IMR-90 (cell line): ENCODE results near the gene NUAK1. TPM values are rescaled to one million over a fixed set of nuclear protein-coding genes. Genes with fewer than 3 reads are reported as not detected.

ENCODE experiments used
- ATAC-seq: fragments of 200-7000 bp; cut with Tn5 transposase; 2 replicates; pipeline ENCODE4 v1.9.1; 2020; ENCODE audit warnings: low read depth, mild to moderate bottlenecking, moderate library complexity
- BruUV-seq: library from RNA; stranded (reverse); fragments of 400-500 nt; replicated peaks from 2 replicates; lab custom pipeline; 2021; lab: Mats Ljungman, UMichigan
- CTCF ChIA-PET: fragments of 300-600 bp; formaldehyde crosslinking; extraction: SDS; loops from one replicate; lab custom pipeline; 2021; ENCODE audit warnings: antibody characterized with exemption; lab: Yijun Ruan, JAX
- POLR2A ChIA-PET: fragments of 300-600 bp; sonication (Branson Sonifier 250); formaldehyde crosslinking; loops from one replicate; lab custom pipeline; 2022; ENCODE audit warnings: antibody characterized with exemption; ENCODE audit not compliant: unreplicated experiment; lab: Charles Lee
- DNase-seq: peaks from one replicate; pipeline ENCODE4 v3.0.0; 2013
- H2AFZ ChIP-seq: replicated peaks from 2 replicates; pipeline ENCODE3; 2013; ENCODE audit warnings: low read length, mild to moderate bottlenecking; ENCODE audit not compliant: poor library complexity
- H2AK5ac ChIP-seq: 2 replicates; pipeline ENCODE4 v1.6.1; 2013; ENCODE audit warnings: low read depth, low read length, inconsistent platforms
- H2AK9ac ChIP-seq: replicated peaks from 2 replicates; pipeline ENCODE3; 2013; ENCODE audit warnings: mild to moderate bottlenecking, low read depth, low read length, moderate library complexity; ENCODE audit not compliant: poor library complexity
- H2BK120ac ChIP-seq: 2 replicates; pipeline ENCODE4 v1.6.1; 2013; ENCODE audit warnings: low read depth, low read length, inconsistent platforms
- H2BK15ac ChIP-seq: 3 replicates; pipeline ENCODE4 v1.6.1; 2013; ENCODE audit warnings: low read depth, low read length, inconsistent platforms
- H2BK20ac ChIP-seq: 2 replicates; pipeline ENCODE4 v1.6.1; 2013; ENCODE audit warnings: low read depth, mild to moderate bottlenecking, inconsistent platforms, low read length, moderate library complexity
- H2BK5ac ChIP-seq: 2 replicates; pipeline ENCODE4 v1.6.1; 2013; ENCODE audit warnings: mild to moderate bottlenecking, low read depth, low read length, inconsistent platforms; ENCODE audit not compliant: poor library complexity, severe bottlenecking
- H3K14ac ChIP-seq: replicated peaks from 2 replicates; pipeline ENCODE4 v1.6.1; 2013; ENCODE audit warnings: low read depth, low read length, inconsistent platforms
- H3K18ac ChIP-seq: 2 replicates; pipeline ENCODE4 v1.6.1; 2013; ENCODE audit warnings: low read depth, low read length, control low read depth
- H3K23ac ChIP-seq: 2 replicates; pipeline ENCODE4 v1.6.1; 2013; ENCODE audit warnings: low read depth, low read length, inconsistent platforms
- H3K27ac ChIP-seq: 2 replicates; pipeline ENCODE4 v1.5.1; 2013; ENCODE audit warnings: mild to moderate bottlenecking, control low read depth, low read length; ENCODE audit not compliant: insufficient read depth
- H3K27me3 ChIP-seq: 2 replicates; pipeline ENCODE4 v1.6.1; 2013; ENCODE audit warnings: low read length; ENCODE audit not compliant: control insufficient read depth, insufficient read depth
- H3K36me3 ChIP-seq: 2 replicates; pipeline ENCODE4 v1.6.1; 2013; ENCODE audit warnings: low read length, mixed read lengths; ENCODE audit not compliant: control insufficient read depth, insufficient read depth
- H3K4ac ChIP-seq: 2 replicates; pipeline ENCODE4 v1.6.1; 2013; ENCODE audit warnings: low read depth, low read length, inconsistent platforms
- H3K4me1 ChIP-seq: 2 replicates; pipeline ENCODE4 v1.6.1; 2013; ENCODE audit warnings: low read length, mixed read lengths; ENCODE audit not compliant: control insufficient read depth, insufficient read depth
- H3K4me2 ChIP-seq: 2 replicates; pipeline ENCODE4 v1.6.1; 2013; ENCODE audit warnings: low read depth, mild to moderate bottlenecking, control low read depth, low read length, moderate library complexity
- H3K4me3 ChIP-seq: 2 replicates; pipeline ENCODE4 v1.5.1; 2013; ENCODE audit warnings: low read depth, mild to moderate bottlenecking, control low read depth, low read length, moderate library complexity; ENCODE audit not compliant: insufficient read depth
- H3K56ac ChIP-seq: 2 replicates; pipeline ENCODE4 v1.6.1; 2013; ENCODE audit warnings: low read length, inconsistent platforms; ENCODE audit not compliant: insufficient read depth; ENCODE audit errors: extremely low read depth
- H3K79me1 ChIP-seq, 2 experiments: 2 replicates each; pipeline ENCODE4 v1.6.1; 2013; ENCODE audit warnings: low read length in 2 of 2, inconsistent platforms in 1 of 2, low read depth in 1 of 2
- H3K9ac ChIP-seq: 2 replicates; pipeline ENCODE4 v1.6.1; 2013; ENCODE audit warnings: low read depth, low read length, control low read depth
- H3K9me1 ChIP-seq: 2 replicates; pipeline ENCODE4 v1.6.1; 2013; ENCODE audit warnings: low read length, inconsistent platforms; ENCODE audit not compliant: insufficient read depth
- H3K9me3 ChIP-seq: 2 replicates; pipeline ENCODE4 v1.6.1; 2013; ENCODE audit warnings: low read length; ENCODE audit not compliant: control insufficient read depth, insufficient read depth
- H4K20me1 ChIP-seq: 2 replicates; pipeline ENCODE4 v1.6.1; 2013; ENCODE audit warnings: low read length, inconsistent platforms; ENCODE audit not compliant: insufficient read depth
- H4K5ac ChIP-seq: 2 replicates; pipeline ENCODE4 v1.6.1; 2013; ENCODE audit warnings: mild to moderate bottlenecking, low read depth, low read length, control low read depth
- H4K8ac ChIP-seq, 2 experiments: 2 replicates each; pipeline ENCODE4 v1.6.1; 2013; ENCODE audit warnings: low read depth in 2 of 2, low read length in 2 of 2, control low read depth in 1 of 2, inconsistent platforms in 1 of 2
- H4K91ac ChIP-seq: 2 replicates; pipeline ENCODE4 v1.6.1; 2013; ENCODE audit warnings: low read depth, low read length, inconsistent platforms; ENCODE audit not compliant: insufficient read depth
- BHLHE40 ChIP-seq: fragments of 150-350 bp; IDR thresholded peaks from 2 replicates; pipeline ENCODE4 v1.6.1; 2016; ENCODE audit warnings: mild to moderate bottlenecking, low read depth, low read length
- CEBPB ChIP-seq: IDR thresholded peaks from 2 replicates; pipeline ENCODE4 v1.6.1; 2012; ENCODE audit warnings: low read depth, low read length, improper control_type of control experiment
- NFE2L2 ChIP-seq: fragments of 150-350 bp; IDR thresholded peaks from 2 replicates; pipeline ENCODE4 v1.6.1; 2016; ENCODE audit warnings: low read depth, mild to moderate bottlenecking, low read length
- USF2 ChIP-seq: fragments of 150-350 bp; IDR thresholded peaks from 2 replicates; pipeline ENCODE4 v1.6.1; 2017; ENCODE audit warnings: mild to moderate bottlenecking, antibody characterized with exemption, low read length, low read depth
- WGBS, 2 experiments: methylation state at CpG; one replicate each; pipeline versions ENCODE4 v1.1.5 to v1.1.7; 2013; ENCODE audit warnings: missing lambda C conversion rate in 2 of 2; ENCODE audit not compliant: insufficient read length in 1 of 2; ENCODE audit errors: extremely low coverage in 2 of 2; 5-methylcytosine and 5-hydroxymethylcytosine counted together
- dilution Hi-C: fragments of 300-500 bp; cut with HindIII; formaldehyde crosslinking; loops from one replicate; pipeline ENCODE4 v1.14.3; 2018; ENCODE audit warnings: low sequenced_read_pairs; ENCODE audit not compliant: unreplicated experiment
- in situ Hi-C: fragments of 300-500 bp; cut with MboI; formaldehyde crosslinking; loops from 3 replicates; pipeline ENCODE4 v1.14.3; 2019; ENCODE audit warnings: low sequenced_read_pairs, inconsistent platforms, mixed read lengths
- intact Hi-C: fragments of 100-400 bp; cut with micrococcal nuclease; formaldehyde crosslinking; loops from 2 replicates; pipeline ENCODE4 v1.10.0; 2022
- polyA plus RNA-seq, 3 experiments: library from polyadenylated mRNA; depleted of rRNA; stranded (reverse); fragments of >200 nt; gene quantifications; 2 replicates each; pipeline ENCODE4 v1.2.3, GENCODE V29; 2012; ENCODE audit warnings: low replicate concordance in 1 of 3
- total RNA-seq: library from RNA; depleted of rRNA; stranded (reverse); fragments of >200 nt; gene quantifications from 2 replicates; pipeline ENCODE4 v1.2.3, GENCODE V29; 2012

The NUAK1 gene
- total and polyA plus RNA-seq, 2 of the 4 experiments (the other 2 are of a cell fraction), result 4.8 to 8.8 TPM

- no peaks in the 10 kb centered on the region for H3K27me3 ChIP-seq
- H3K4me2 ChIP-seq, result no peak overlapping the region; the same call in 1 of the 2 replicates
- peak overlapping the region in 1 of 2 experiments; percentile 18; a peak in 1 of 4 replicates for H4K8ac ChIP-seq
- CTCF ChIA-PET, result interaction anchor here (1.0 kb wide), 1 partner anchor 17 kb away, joined by 3 read pairs; no protein-coding TSS in a partner anchor
- peak overlapping the region; percentile 28 for H3K4ac ChIP-seq
- no peak overlapping the region for H2BK15ac ChIP-seq
- no peaks in the 10 kb centered on the region for H3K9me3 ChIP-seq
- no TSS peak for BruUV-seq
- H2BK20ac ChIP-seq, result no peak overlapping the region
- H3K18ac ChIP-seq, result no peak overlapping the region
- no peak overlapping the region for H3K56ac ChIP-seq
- no peak overlapping the region for H3K9ac ChIP-seq
- POLR2A ChIA-PET, result no interaction called here
- 50% methylated on average over 2 of the region's 13 CpGs; no CpG with 5 or more reads in 1 of the 2 experiments for WGBS, 2 experiments
- peak overlapping the region; percentile 18; the same call in 1 of the 2 replicates for H2BK120ac ChIP-seq
- peaks cover 12 to 75% of the 10 kb centered on the region in 2 experiments; a peak in 3 of 4 replicates for H3K79me1 ChIP-seq
- H4K20me1 ChIP-seq, result peaks cover 30% of the 10 kb centered on the region
- no peak overlapping the region for H2BK5ac ChIP-seq
- DNase-seq (peak; percentile 22), ATAC-seq (no peak)
- no peak overlapping the region for H3K4me3 ChIP-seq
- peak overlapping the region; percentile 4 for H2AFZ ChIP-seq
- peaks cover 37% of the 10 kb centered on the region for H3K4me1 ChIP-seq
- peaks cover 28% of the 10 kb centered on the region for H3K9me1 ChIP-seq
- H3K14ac ChIP-seq, result no peak overlapping the region; the same call in 1 of the 2 replicates
- dilution Hi-C loops (no loop called here), intact Hi-C loops (no loop called here), in situ Hi-C loops (no loop called here)
- H3K36me3 ChIP-seq, result no peaks in the 10 kb centered on the region
- H2AK9ac ChIP-seq, result no peak overlapping the region
- TF ChIP-seq CEBPB, result peak; percentile 10; the same call in 1 of the 2 replicates
- TF ChIP-seq NFE2L2, result no peak
- peak; percentile 70 for TF ChIP-seq BHLHE40
- no peak for TF ChIP-seq USF2
- no peak overlapping the region; the same call in 1 of the 2 replicates for H4K91ac ChIP-seq
- H4K5ac ChIP-seq, result no peak overlapping the region; the same call in 1 of the 2 replicates
- no peak overlapping the region for H3K27ac ChIP-seq
- no peak overlapping the region for H3K23ac ChIP-seq
- peak overlapping the region; percentile 70; the same call in 1 of the 2 replicates for H2AK5ac ChIP-seq
Observed at GRCh38 chr12:106112145-106112821, 26.5 kb downstream of the NUAK1 start.
